Right lobe of liver (tissue), 6 donors: ENCODE measurements around the gene MAPKAP1. TPM values are rescaled to one million over a fixed set of nuclear protein-coding genes. Genes with fewer than 3 reads are reported as not detected.
"Not testable (repeated sequence)": the region's sequence is repeated elsewhere in the genome, so short reads cannot be mapped to it uniquely, and the experiment has no call there.

Experiments used
- ATAC-seq, 4 donors: fragments of 200-7000 bp; cut with Tn5 transposase; one replicate each; pipeline ENCODE4 v1.9.1; 2020; ENCODE audit warnings: mild to moderate bottlenecking in 4 of 4, moderate library complexity in 4 of 4
- DNase-seq, 3 donors: peaks; one replicate each; pipeline ENCODE4 v3.0.0-alpha.2; 2020
- H3K27ac ChIP-seq, 3 donors: fragments of 200-600 bp; one replicate each; pipeline ENCODE4 v1.8.0; 2022
- H3K27me3 ChIP-seq, 2 donors: fragments of 200-600 bp; one replicate each; pipeline ENCODE4 v1.8.0; 2022
- H3K36me3 ChIP-seq, 4 donors: fragments of 200-600 bp; sonication (generic) in 1 of 4; one replicate each; pipeline versions ENCODE4 v1.5.1 to v1.8.0; 2017 to 2022; ENCODE audit warnings: control low read depth in 1 of 4
- H3K4me1 ChIP-seq, 4 donors: fragments of 200-600 bp; sonication (generic) in 1 of 4; one replicate each; pipeline versions ENCODE4 v1.5.1 to v1.8.0; 2017 to 2022; ENCODE audit warnings: control low read depth in 1 of 4
- H3K4me3 ChIP-seq, 3 donors: fragments of 200-600 bp; one replicate each; pipeline ENCODE4 v1.8.0; 2022
- H3K9me3 ChIP-seq, 4 donors: fragments of 200-600 bp; sonication (generic) in 1 of 4; one replicate each; pipeline versions ENCODE4 v1.5.1 to v1.8.0; 2017 to 2022; ENCODE audit warnings: control low read depth in 1 of 4
- CTCF ChIP-seq, 4 donors: fragments of 200-600 bp in 3 of 4; fragments of 450-650 bp in 1 of 4; IDR thresholded peaks; one replicate each; pipeline versions ENCODE4 v1.5.1 to v1.8.0; 2016 to 2022; ENCODE audit warnings: antibody characterized with exemption in 4 of 4, mild to moderate bottlenecking in 2 of 4
- POLR2A ChIP-seq: fragments of 450-650 bp; IDR thresholded peaks from one replicate; pipeline ENCODE4 v1.6.1; 2017; ENCODE audit warnings: antibody characterized with exemption, mild to moderate bottlenecking
- WGBS: methylation state at CpG from one replicate; pipeline ENCODE4 v1.1.6; 2018; ENCODE audit warnings: low coverage, low lambda C conversion rate; ENCODE audit not compliant: insufficient coverage; ENCODE audit errors: missing lambda C conversion rate; 5-methylcytosine and 5-hydroxymethylcytosine counted together
- intact Hi-C, 2 donors: fragments of 100-400 bp; cut with DNase I; formaldehyde crosslinking; loops; one replicate each; pipeline versions ENCODE4 v1.11.2 to v1.14.1; 2022
- total RNA-seq, 6 experiments: library from RNA; depleted of rRNA in 2 of 6; stranded (reverse); fragments of >200 nt in 2 of 6; fragmentation: NEBNext Ultra II Directional in 3 of 6; extraction: Animal tissue kit (Norgen Biotek cat#: 25700) in 3 of 6; gene quantifications; one replicate each; pipeline versions ENCODE4 v1.1.0 to v1.2.4, GENCODE V29; 2016 to 2023
- donor health status: DM: no; HTN: yes; CAD: no.
- donor health status: DM: no; HTN: no; CAD: no.
- donor health status: DM: no; HTN: no; CAD: no.
- donor health status: DM: no; HTN: yes; CAD: no.
- donor health status: DM: no; HTN: yes; CAD: no.

Gene MAPKAP1
- total RNA-seq, 6 experiments from 2014 or later, result 29.6 to 53.2 (median 48.3) TPM

GRCh38 chr9:125580701-125581286 lies 126.2 kb downstream of the MAPKAP1 start:
- WGBS, result 45% methylated on average over 4 of the region's 4 CpGs
- no peak for TF ChIP-seq POLR2A
- no peak for TF ChIP-seq CTCF (IDR thresholded peaks at IDR 0.05)
- Histone ChIP-seq H3K4me1 (peaks cover 0 to 39% (median 12%) of the 10 kb centered on the region in 4 donors), H3K27me3 (no peaks in the 10 kb centered on the region), H3K9me3 (no peaks in the 10 kb centered on the region), H3K36me3 (no peaks in the 10 kb centered on the region), H3K27ac (peak overlapping the region in 1 of 3 donors; percentile 57), H3K4me3 (no peak overlapping the region)
- DNase-seq, result no peak
- intact Hi-C loops, result no loop called here
- ATAC-seq, result peak in 2 of 4 donors; percentile 12 to 16

GRCh38 chr9:125579030-125579932 lies 127.7 kb downstream of the MAPKAP1 start:
- intact Hi-C loops, result no loop called here
- DNase-seq, result peak in 2 of 3 donors; percentile 54 to 57
- H3K4me1 ChIP-seq, result peaks cover 0 to 31% (median 7%) of the 10 kb centered on the region in 4 donors
- no peaks in the 10 kb centered on the region for H3K36me3 ChIP-seq
- peak; percentile 83 to 91 (median 88) for ATAC-seq
- H3K4me3 ChIP-seq, result no peak overlapping the region
- no peak for TF ChIP-seq POLR2A
- TF ChIP-seq CTCF (IDR thresholded peaks at IDR 0.05), result no peak
- H3K27ac ChIP-seq, result peak overlapping the region in 2 of 3 donors; percentile 63 to 89
- 52% methylated on average over 8 of the region's 12 CpGs for WGBS
- H3K27me3 ChIP-seq, result no peaks in the 10 kb centered on the region
- no peaks in the 10 kb centered on the region for H3K9me3 ChIP-seq

GRCh38 chr9:125574126-125574877 lies 132.7 kb downstream of the MAPKAP1 start:
- WGBS, result 63% methylated on average over 2 of the region's 2 CpGs
- DNase-seq, result no peak
- no peaks in the 10 kb centered on the region for H3K9me3 ChIP-seq
- H3K4me3 ChIP-seq, result no peak overlapping the region
- no peak for ATAC-seq
- H3K36me3 ChIP-seq, result no peaks in the 10 kb centered on the region
- intact Hi-C loops, result no loop called here
- no peaks in the 10 kb centered on the region for H3K27me3 ChIP-seq
- H3K27ac ChIP-seq, result no peak overlapping the region
- H3K4me1 ChIP-seq, result peaks cover 0 to 18% (median 5%) of the 10 kb centered on the region in 4 donors
- no peak for TF ChIP-seq CTCF (IDR thresholded peaks at IDR 0.05)

GRCh38 chr9:125572461-125572860 lies 134.5 kb downstream of the MAPKAP1 start:
- intact Hi-C loops, H3K27me3 ChIP-seq, H3K4me3 ChIP-seq, H3K27ac ChIP-seq, H3K36me3 ChIP-seq, DNase-seq, ATAC-seq, H3K9me3 ChIP-seq, H3K4me1 ChIP-seq: not testable (repeated sequence)
- WGBS, result 88% methylated on average over 1 of the region's 1 CpG

GRCh38 chr9:125571824-125572223 lies 135.2 kb downstream of the MAPKAP1 start:
- H3K4me1 ChIP-seq, DNase-seq, H3K4me3 ChIP-seq, H3K27ac ChIP-seq, H3K36me3 ChIP-seq, H3K9me3 ChIP-seq, ATAC-seq, H3K27me3 ChIP-seq, intact Hi-C loops: not testable (repeated sequence)
- 91% methylated on average over 3 of the region's 3 CpGs for WGBS
